ENCODE measurements around the gene AIF1L.

AIF1L gene

GRCh38 chr9:131076347-131077195 lies 19.8 kb upstream of the AIF1L start:
- no peak for DNase-seq (ENCODE audit: low read depth in 2 of 2)

DNA sequence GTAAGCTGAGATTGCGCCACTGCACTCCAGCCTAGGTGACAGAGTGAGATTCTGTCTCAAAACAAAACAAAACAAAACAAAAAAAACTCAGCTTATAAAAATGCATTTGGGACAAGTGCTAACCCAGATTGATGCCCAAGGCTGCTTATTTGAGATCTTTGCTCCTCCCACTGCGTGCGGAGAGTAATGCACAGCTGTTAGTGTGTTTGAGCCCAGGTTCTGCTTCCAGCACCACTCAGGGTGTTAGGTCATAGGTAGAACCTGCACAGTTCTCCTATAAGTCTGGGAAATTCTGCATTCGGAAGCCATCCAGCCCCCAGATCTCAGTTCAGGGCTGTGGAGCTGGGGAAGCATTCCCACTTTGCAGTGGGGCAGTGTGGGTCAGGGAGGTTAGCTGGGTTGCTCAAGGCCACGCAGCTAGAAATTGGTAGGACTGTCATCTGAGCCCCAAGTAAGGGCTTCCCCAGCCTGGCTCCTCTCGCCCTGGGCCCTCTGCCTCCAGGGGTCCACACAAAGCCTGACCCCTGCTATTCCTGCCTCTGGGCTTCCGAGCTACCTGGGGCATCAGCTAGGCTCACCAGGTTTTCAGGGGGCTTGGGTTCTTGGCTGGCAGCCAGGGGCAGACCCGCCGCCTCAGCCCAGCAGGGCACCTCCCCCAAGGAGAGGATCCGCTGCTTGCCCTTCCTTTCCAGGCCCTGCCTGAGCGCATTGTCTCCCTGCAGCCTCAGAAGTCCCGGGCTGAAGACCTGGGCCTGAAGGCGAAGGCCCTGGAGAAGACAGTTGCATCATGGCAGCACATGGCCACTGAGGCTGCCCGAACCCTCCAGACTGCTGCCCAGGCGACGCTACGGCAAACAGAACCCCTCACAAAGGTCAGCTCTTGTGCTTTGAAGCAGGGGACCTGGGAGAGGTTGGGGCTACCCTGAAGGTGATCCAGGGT lies 17.6 kb upstream of the AIF1L start:
- DNase-seq (ENCODE audit: low read depth in 2 of 2): no peak

DNA sequence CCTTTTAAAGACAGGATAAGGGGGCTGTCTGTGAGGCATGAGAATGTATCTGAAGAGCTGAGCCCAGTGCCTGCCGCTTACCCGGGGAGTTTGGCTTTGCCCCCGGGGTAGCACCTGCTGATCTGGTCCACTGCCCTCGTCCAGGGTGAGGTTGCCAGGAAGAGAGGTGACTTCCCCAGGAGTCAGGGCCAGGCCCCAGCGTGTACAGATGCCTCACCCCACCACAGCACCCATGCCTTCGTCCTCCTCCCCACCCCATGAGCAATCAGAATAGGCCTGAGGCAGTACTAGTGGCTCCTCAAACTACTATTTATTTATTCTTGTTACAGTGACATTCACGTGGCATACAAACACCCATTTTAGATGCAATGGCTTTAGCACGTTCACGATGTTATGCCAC lies 15.7 kb upstream of the AIF1L start:
- no peak for DNase-seq (ENCODE audit: low read depth in 2 of 2)

DNA sequence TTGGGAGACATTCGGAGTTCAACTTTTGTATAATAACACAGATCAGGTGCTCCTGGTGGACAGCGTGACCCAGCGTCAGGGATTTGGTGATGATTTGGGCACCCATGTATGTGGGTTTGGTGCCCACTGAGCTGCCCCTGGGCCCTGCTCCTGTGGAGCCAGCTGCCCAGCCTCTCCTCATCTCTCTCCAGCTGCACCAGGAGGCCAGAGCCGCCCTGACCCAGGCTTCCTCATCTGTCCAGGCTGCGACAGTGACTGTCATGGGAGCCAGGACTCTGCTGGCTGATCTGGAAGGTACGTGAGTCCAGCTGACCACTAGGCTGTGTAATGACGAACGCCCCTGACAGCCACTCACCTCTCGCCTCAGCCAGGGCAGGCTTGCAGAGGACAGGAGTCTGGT lies 14.5 kb upstream of the AIF1L start:
- DNase-seq (ENCODE audit: low read depth in 2 of 2): no peak

DNA sequence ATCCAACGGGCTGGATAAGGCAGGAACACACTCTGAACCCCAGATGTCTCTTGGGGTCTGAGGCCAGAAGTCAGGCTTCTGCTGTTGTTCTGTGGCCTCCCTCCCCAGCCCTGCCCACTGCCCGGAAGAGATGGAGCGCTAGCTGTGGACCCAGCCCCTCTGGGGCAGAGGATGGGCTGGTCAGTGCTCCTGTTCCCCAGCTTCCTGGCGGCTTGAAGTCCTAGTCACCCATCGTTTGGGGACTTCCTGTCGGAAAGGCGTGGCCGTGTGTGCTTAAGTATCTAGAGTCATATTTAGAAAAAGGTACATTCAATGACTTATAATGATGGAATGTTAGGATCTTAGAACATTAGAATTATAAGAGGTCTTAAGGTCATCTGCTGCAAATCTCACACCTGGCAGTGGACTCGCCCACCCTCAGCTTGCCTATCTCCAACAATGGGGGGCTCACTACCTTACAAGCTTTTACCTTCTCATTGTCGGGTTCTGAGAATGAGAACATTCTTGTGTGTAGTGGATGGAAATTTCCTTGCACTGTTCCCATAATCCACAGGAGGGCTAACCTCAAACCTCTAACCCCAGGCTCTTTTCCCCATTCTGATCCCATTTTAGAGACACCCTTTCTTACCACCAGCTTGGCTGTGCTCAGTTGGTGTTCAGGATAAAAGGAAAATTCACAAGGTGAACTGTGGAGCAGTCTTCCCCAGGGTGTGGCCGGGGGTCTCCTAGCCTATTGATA lies 13.4 kb upstream of the AIF1L start:
- DNase-seq (ENCODE audit: low read depth in 2 of 2): no peak

- DNase-seq (ENCODE audit: low read depth in 2 of 2): no peak
Observed at GRCh38 chr9:131084661-131085369, 11.5 kb upstream of the AIF1L start.

- no peak for DNase-seq (ENCODE audit: low read depth in 2 of 2)
Observed at GRCh38 chr9:131085370-131086122, 10.8 kb upstream of the AIF1L start.

DNA sequence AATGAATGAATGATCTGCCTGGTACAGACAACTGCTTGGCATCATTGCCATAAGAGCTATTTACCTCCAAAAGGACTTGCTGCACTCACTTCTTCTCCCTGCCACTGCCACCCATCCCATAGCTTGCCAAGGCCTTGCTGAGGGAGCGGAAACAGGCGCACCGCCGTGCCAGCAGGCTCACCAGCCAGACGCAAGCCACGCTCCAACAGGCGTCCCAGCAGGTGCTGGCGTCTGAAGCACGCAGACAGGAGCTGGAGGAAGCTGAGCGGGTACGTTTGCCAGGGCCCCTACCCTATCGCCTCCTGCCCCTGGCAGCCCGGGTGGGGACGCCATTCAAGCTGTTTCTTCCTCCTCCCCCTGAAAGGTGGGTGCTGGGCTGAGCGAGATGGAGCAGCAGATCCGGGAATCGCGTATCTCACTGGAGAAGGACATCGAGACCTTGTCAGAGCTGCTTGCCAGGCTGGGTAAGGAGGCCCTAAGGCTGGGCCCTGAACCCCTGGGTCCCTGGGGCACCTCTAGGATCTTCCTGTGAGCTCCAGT lies 8.9 kb upstream of the AIF1L start:
- DNase-seq (ENCODE audit: low read depth in 2 of 2): no peak

DNA sequence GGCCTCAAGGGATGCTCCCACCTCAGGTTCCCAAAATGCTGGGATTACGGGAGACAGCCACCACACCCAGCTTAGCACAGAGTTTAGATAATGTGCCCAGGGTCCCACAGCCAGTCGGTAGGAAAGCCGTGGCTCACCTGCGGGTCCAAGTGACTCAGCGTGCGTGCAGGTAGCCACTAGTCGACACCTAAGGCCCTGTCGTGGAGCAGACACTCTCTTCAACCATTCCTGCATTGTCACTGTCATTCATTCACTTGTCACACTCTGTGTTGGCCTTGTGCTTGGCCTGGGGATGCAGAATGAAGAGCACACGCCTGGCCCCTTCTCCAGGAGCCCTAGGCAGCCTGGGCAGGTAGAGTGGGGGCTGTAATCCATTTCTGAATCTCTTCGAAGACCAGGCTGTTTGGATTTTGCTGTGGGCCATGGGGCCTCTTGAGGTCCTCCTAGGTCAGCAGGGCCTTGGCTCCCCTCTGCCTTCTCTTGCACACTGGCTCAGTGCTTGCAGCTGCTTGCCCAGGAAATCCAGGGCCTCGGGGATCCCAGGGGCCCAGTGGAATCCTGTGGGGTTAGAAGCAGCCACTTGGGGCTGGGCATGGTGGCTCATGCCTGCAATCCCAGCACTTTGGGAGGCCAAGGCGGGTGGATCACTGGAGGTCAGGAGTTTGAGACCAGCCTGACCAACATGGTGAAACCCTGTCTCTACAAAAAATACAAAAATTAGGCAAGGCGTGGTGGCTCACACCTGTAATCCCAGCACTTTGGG lies 6.1 kb upstream of the AIF1L start:
- no peak for DNase-seq (ENCODE audit: low read depth in 2 of 2)

- DNase-seq (ENCODE audit: low read depth in 2 of 2): no peak
Observed at GRCh38 chr9:131091352-131091992, 4.9 kb upstream of the AIF1L start.

DNA sequence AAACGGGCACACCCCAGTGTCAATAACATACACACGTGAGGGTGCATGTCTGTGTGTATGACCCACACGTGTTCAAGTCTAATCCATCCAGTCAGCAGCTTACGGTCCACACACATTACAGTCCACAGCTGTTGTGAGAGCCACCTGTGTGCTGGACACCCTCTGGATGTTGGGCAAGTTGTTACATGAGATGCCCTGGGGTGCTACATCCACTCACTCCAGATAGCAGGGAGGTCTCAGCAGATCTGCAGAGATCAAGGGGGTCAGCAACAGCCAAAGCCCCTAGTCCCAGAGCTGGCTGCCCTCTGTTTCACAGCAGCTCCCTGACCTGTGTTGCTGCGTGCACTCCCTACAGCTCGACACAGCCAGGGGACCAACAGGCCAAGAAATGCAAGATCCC lies 4.3 kb upstream of the AIF1L start:
- no peak for DNase-seq (ENCODE audit: low read depth in 2 of 2)

DNA sequence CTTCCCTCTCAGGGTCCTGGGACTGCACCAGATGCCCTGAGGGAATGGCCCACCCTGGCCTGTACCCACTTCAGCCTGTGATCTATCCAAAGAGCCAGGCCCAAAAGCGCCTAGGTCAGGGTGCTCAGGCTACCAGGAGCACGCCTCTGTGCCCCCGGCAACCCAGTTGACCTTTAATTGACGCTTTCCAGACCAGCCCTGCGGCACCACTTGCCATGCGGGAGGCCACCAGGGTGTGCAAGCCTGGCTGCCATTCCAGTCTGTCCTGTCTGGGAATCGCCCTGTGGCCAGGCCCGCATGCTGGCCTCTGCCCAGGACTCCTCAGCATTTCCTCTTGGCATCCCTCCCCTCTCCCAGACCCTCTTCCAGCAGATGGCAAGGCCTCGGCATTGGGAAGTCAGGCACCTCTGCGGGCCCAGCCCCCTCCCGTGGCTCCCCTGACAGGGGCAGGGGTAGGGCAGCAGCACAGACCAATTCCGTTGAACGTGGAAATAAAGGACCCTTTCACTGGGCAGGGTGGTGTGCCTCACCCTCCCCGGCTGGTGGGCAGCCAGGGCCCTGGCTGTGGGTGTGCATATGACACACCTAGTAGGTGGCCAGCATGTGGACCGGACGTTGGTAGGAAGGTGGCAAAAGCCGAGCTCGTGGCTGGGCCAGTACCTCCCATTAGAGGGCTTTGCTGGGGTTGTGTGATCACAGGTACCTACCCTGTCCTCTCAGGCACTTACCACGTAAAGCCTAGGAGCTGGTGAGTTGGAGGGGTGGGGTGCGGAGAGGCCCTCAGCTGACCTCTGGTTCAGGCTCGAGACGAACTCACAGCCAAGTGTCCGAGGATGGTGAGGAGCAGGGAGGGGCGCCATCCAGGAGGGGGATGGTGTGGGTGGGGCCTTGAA lies 3.5 kb upstream of the AIF1L start:
- DNase-seq (ENCODE audit: low read depth in 2 of 2): no peak

DNA sequence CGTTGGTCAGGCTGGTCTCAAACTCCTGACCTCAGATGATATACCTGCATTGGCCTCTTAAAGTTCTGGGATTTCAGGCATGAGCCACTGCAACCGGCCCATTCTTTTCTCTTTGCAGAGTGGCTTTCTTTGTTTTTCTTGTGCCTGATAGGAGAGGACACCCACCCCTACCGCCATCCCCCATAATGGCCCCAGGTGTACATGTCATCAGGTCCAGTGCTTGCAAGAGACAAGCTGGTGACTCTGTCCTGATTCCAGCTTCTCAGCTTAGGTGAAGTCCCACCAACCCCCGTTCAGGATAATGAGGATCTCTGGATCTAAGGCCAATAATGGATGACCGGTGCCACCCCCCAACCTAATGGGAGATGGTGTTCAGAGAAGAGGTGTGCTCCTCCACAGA lies 2.3 kb upstream of the AIF1L start:
- DNase-seq (ENCODE audit: low read depth in 2 of 2): no peak

- DNase-seq (ENCODE audit: low read depth in 2 of 2): peak; percentile 20 to 30
Observed at GRCh38 chr9:131094622-131095021, 1.7 kb upstream of the AIF1L start.

DNA sequence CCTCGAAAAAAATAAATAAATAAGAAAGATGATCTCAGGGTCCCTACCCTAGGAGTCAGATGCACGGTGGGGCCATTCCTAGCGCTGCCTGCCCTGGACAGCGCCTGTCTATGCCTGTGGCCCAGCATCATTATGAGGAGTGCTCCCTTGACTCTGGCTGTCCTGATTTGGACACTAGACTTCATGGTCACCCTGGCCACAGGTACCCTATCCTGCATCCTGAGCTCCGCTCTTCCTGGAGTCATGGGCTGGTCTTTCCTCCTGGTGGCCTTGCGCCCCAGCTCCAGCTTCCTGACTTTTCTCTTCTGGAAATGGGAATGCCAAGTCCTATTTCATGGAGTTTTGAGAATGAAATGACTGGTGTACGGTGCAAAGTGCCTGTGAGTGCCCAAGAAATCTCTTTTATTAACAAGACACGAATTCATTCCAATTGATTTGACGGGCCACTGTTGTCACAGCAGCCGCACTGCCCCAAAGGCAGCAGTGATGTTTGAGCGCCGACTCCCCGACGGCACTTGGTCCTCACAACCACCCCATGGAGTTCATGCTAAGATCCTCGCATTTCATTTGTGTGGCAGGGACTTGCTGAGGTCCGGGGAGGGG lies 564 bp upstream of the AIF1L start:
- no peak for DNase-seq (ENCODE audit: low read depth in 2 of 2)

GRCh38 chr9:131097126-131097947 lies 1.0 kb downstream of the AIF1L start:
- DNase-seq (ENCODE audit: low read depth in 2 of 2): no peak

- DNase-seq (ENCODE audit: low read depth in 2 of 2): no peak
Observed at GRCh38 chr9:131097948-131098278, 1.6 kb downstream of the AIF1L start.

Data from fibroblast of skin of left quadriceps (primary cell).